ENCODE data around the gene SPNS3. TPM values are rescaled to one million over a fixed set of nuclear protein-coding genes. Genes with fewer than 3 reads are reported as not detected.

The SPNS3 gene
- total and polyA plus RNA-seq, 2 of the 8 experiments (the other 6 are each of a cell fraction or from before 2014, with no cell fraction given): not detected

- Histone ChIP-seq H3K4ac (replicated peaks; ENCODE audit: insufficient read length, low read depth, low read length) (no peak overlapping the region), H4K5ac (ENCODE audit: insufficient read length, low read depth, low read length) (no peak overlapping the region), H4K20me1 (replicated peaks in 1 of 2; ENCODE audit: control insufficient read depth in 1 of 2, insufficient read depth in 2 of 2, low read length in 2 of 2) (no peaks in the 10 kb centered on the region), H3K4me1 (replicated peaks in 1 of 4; ENCODE audit: control insufficient read depth in 3 of 4, insufficient read depth in 4 of 4, low read length in 3 of 4) (no peaks in the 10 kb centered on the region), H2BK15ac (ENCODE audit: low read length) (no peak overlapping the region), H3K27ac (ENCODE audit: low read depth, low read length) (no peak overlapping the region), H3K23me2 (ENCODE audit: low read depth, low read length) (peaks cover 4% of the 10 kb centered on the region; the same call in 1 of the 2 replicates), H3K9me3 (ENCODE audit: insufficient read depth in 2 of 2, low read depth in 1 of 2, low read length in 1 of 2) (no peaks in the 10 kb centered on the region), H2BK20ac (ENCODE audit: low read length) (no peak overlapping the region), H3K79me1 (ENCODE audit: low read depth, low read length) (no peaks in the 10 kb centered on the region), H2BK5ac (ENCODE audit: low read depth, low read length) (no peak overlapping the region), H3K4me2 (ENCODE audit: insufficient read depth in 1 of 2, low read depth in 2 of 2, low read length in 2 of 2) (no peak overlapping the region), H2BK12ac (ENCODE audit: low read depth, low read length) (no peak overlapping the region), H3K79me2 (ENCODE audit: control insufficient read depth in 1 of 2, insufficient read depth in 2 of 2, low read length in 2 of 2) (no peaks in the 10 kb centered on the region), H3K4me3 (ENCODE audit: extremely low read depth in 1 of 4, insufficient read depth in 2 of 4, low read depth in 3 of 4, low read length in 4 of 4) (no peak overlapping the region), H2AFZ (ENCODE audit: low read length) (no peak overlapping the region), H4K8ac (ENCODE audit: extremely low read depth, insufficient read depth, low read length) (no peak overlapping the region), H3K27me3 (replicated peaks in 1 of 4; ENCODE audit: control insufficient read depth in 3 of 4, extremely low read depth in 1 of 4, insufficient read depth in 3 of 4, low read length in 3 of 4) (no peaks in the 10 kb centered on the region), H4K91ac (replicated peaks; ENCODE audit: insufficient read length, low read length) (no peak overlapping the region), H2AK5ac (ENCODE audit: low read depth, low read length) (no peak overlapping the region), H3K18ac (ENCODE audit: extremely low read depth, low read length) (no peak overlapping the region), H3K36me3 (ENCODE audit: control insufficient read depth in 2 of 4, insufficient read depth in 4 of 4, low read length in 3 of 4) (no peaks in the 10 kb centered on the region), H3K56ac (replicated peaks; ENCODE audit: insufficient read length, low read depth, low read length) (no peak overlapping the region), H3K14ac (ENCODE audit: insufficient read length) (no peak overlapping the region), H3K23ac (ENCODE audit: insufficient read length) (no peak overlapping the region), H2BK120ac (replicated peaks; ENCODE audit: low read depth, low read length) (no peak overlapping the region), H3K9ac (replicated peaks in 1 of 4; ENCODE audit: extremely low read depth in 1 of 4, low read depth in 3 of 4, low read length in 3 of 4) (no peak overlapping the region)
- FAIRE-seq: no peak
- CTCF ChIA-PET (ENCODE audit: partially characterized antibody): interaction anchor here (0.8 kb wide), 1 partner anchor 98 kb away, joined by 4 read pairs; no protein-coding TSS in a partner anchor
- POLR2A ChIA-PET (ENCODE audit: partially characterized antibody): no interaction called here
- TF ChIP-seq TAF1 (IDR thresholded peaks at IDR 0.05; ENCODE audit: low read depth, low read length) (no peak), SRF (IDR thresholded peaks at IDR 0.05; ENCODE audit: low read depth, low read length) (no peak), BRCA1 (IDR thresholded peaks at IDR 0.05; ENCODE audit: low read depth, low read length) (no peak), POU5F1 (IDR thresholded peaks at IDR 0.05; ENCODE audit: low read depth, low read length) (no peak), CREB1 (IDR thresholded peaks at IDR 0.05) (no peak), POLR2AphosphoS5 (IDR thresholded peaks at IDR 0.05; ENCODE audit: low read depth, low read length) (no peak), CTBP2 (IDR thresholded peaks at IDR 0.05; ENCODE audit: borderline replicate concordance, insufficient read depth, insufficient read length, low read length) (no peak)
- 91% methylated on average over 7 of the region's 7 CpGs; no CpG with 5 or more reads in 1 of the 2 experiments for WGBS, 2 experiments (ENCODE audit: extremely low coverage in 1 of 2, insufficient coverage in 1 of 2, insufficient read length in 1 of 2, insufficient replicate concordance in 2 of 2, low coverage in 1 of 2, low lambda C conversion rate in 2 of 2, missing lambda C conversion rate in 1 of 2)
- DNase-seq (ENCODE audit: low read depth in 1 of 2, low spot score in 2 of 2): no peak
Measured at GRCh38 chr17:4467287-4467686, 33.5 kb downstream of the SPNS3 start.
